Keratinocyte (primary cell): ENCODE measurements around the gene RPL7L1. TPM values are rescaled to one million over a fixed set of nuclear protein-coding genes. Genes with fewer than 3 reads are reported as not detected.

Source experiments
- DNase-seq: peaks from one replicate; pipeline ENCODE4 v3.0.0-alpha.2; 2011; ENCODE audit warnings: low read depth, missing footprints, low spot score
- FAIRE-seq: peaks from 2 replicates; lab custom pipeline; 2011; peaks lifted over from hg19 to GRCh38; lab: Jason Lieb, UNC
- H2AFZ ChIP-seq: 2 replicates; pipeline ENCODE4 v1.6.0; 2012; ENCODE audit warnings: low read length, control low read depth, inconsistent platforms; ENCODE audit not compliant: control insufficient read depth
- H3K27ac ChIP-seq: 2 replicates; pipeline ENCODE4 v1.5.1; 2011; ENCODE audit warnings: low read length; ENCODE audit not compliant: control insufficient read depth, insufficient read depth
- H3K27me3 ChIP-seq: 3 replicates; pipeline ENCODE4 v1.6.0; 2011; ENCODE audit warnings: low read length; ENCODE audit not compliant: control insufficient read depth, insufficient read depth; ENCODE audit errors: extremely low read depth
- H3K36me3 ChIP-seq, 2 experiments: 2 replicates in 1 of 2; 3 replicates in 1 of 2; pipeline ENCODE4 v1.5.1; 2011; ENCODE audit warnings: low read length in 2 of 2, mild to moderate bottlenecking in 1 of 2; ENCODE audit not compliant: control insufficient read depth in 2 of 2, insufficient read depth in 2 of 2; ENCODE audit errors: extremely low read depth in 1 of 2
- H3K4me1 ChIP-seq: 3 replicates; pipeline ENCODE4 v1.5.1; 2011; ENCODE audit warnings: low read length; ENCODE audit not compliant: control insufficient read depth, insufficient read depth; ENCODE audit errors: extremely low read depth
- H3K4me2 ChIP-seq: 3 replicates; pipeline ENCODE4 v1.6.0; 2011; ENCODE audit warnings: low read depth, low read length; ENCODE audit not compliant: control insufficient read depth, insufficient read depth; ENCODE audit errors: extremely low read depth
- H3K4me3 ChIP-seq, 3 experiments: fragments of 200-600 bp in 1 of 3; sonication (generic) in 1 of 3; 2 replicates in 2 of 3; 3 replicates in 1 of 3; pipeline ENCODE4 v1.5.1; 2011 to 2016; ENCODE audit warnings: low read length in 3 of 3, mild to moderate bottlenecking in 3 of 3, control low read depth in 2 of 3, inconsistent platforms in 1 of 3, low read depth in 1 of 3, mixed read lengths in 1 of 3, mixed run types in 1 of 3, moderate library complexity in 1 of 3; ENCODE audit not compliant: control insufficient read depth in 2 of 3, insufficient read depth in 2 of 3; ENCODE audit errors: extremely low read depth in 1 of 3
- H3K79me2 ChIP-seq: 2 replicates; pipeline ENCODE4 v1.6.0; 2012; ENCODE audit warnings: low read length; ENCODE audit not compliant: control insufficient read depth, insufficient read depth
- H3K9ac ChIP-seq: 3 replicates; pipeline ENCODE4 v1.6.0; 2011; ENCODE audit warnings: low read length; ENCODE audit not compliant: control insufficient read depth, insufficient read depth; ENCODE audit errors: extremely low read depth
- H3K9me1 ChIP-seq: 3 replicates; pipeline ENCODE4 v1.6.0; 2011; ENCODE audit warnings: low read length; ENCODE audit not compliant: control insufficient read depth, insufficient read depth; ENCODE audit errors: extremely low read depth
- H3K9me3 ChIP-seq: 2 replicates; pipeline ENCODE4 v1.5.1; 2012; ENCODE audit warnings: low read depth, low read length; ENCODE audit not compliant: control insufficient read depth
- H4K20me1 ChIP-seq: 3 replicates; pipeline ENCODE4 v1.6.0; 2011; ENCODE audit warnings: low read length; ENCODE audit not compliant: control insufficient read depth, insufficient read depth; ENCODE audit errors: extremely low read depth
- CTCF ChIP-seq, 3 experiments: IDR thresholded peaks in 1 of 3; conservative IDR thresholded peaks in 1 of 3; optimal IDR thresholded peaks in 1 of 3; 2 replicates in 2 of 3; 3 replicates in 1 of 3; pipeline versions ENCODE3 to v1.5.1; 2011; ENCODE audit warnings: low read length in 3 of 3, mild to moderate bottlenecking in 3 of 3, moderate library complexity in 2 of 3, control low read depth in 1 of 3, inconsistent platforms in 1 of 3; ENCODE audit not compliant: insufficient read depth in 2 of 3; ENCODE audit errors: extremely low read depth in 1 of 3
- EZH2 ChIP-seq: IDR thresholded peaks from one replicate; pipeline ENCODE4 v1.6.1; 2012; ENCODE audit warnings: inconsistent platforms, mild to moderate bottlenecking, low read length, moderate library complexity
- dilution Hi-C: fragments of 300-500 bp; cut with MboI; formaldehyde crosslinking; loops from one replicate; pipeline ENCODE4 v1.7.0; 2020; ENCODE audit warnings: low sequenced_read_pairs; ENCODE audit not compliant: extremely low pct_ligation_motif_present
- polyA plus RNA-seq, 5 experiments: library from polyadenylated mRNA; depleted of rRNA in 3 of 5; stranded (reverse) in 3 of 5; stranded (forward) in 1 of 5; unstranded in 1 of 5; fragments of >200 nt; gene quantifications; 1 replicate in 1 of 5; 2 replicates in 3 of 5; 3 replicates in 1 of 5; pipeline versions ENCODE4 v1.2.1 to v1.2.3, GENCODE V29; 2011 to 2012; ENCODE audit warnings: missing spikeins in 2 of 5, low read depth in 1 of 5, low replicate concordance in 1 of 5

The RPL7L1 gene
- polyA plus RNA-seq, 1 donor (not counting 4 experiments of a cell fraction or from before 2014, with no cell fraction given): 76.8 TPM

- Histone ChIP-seq H4K20me1 (no peaks in the 10 kb centered on the region), H3K4me3 (no peak overlapping the region), H3K27ac (no peak overlapping the region), H3K4me2 (no peak overlapping the region), H2AFZ (no peak overlapping the region), H3K27me3 (no peaks in the 10 kb centered on the region), H3K9me3 (no peaks in the 10 kb centered on the region), H3K4me1 (no peaks in the 10 kb centered on the region), H3K9ac (no peak overlapping the region), H3K79me2 (peaks cover 1% of the 10 kb centered on the region), H3K9me1 (no peaks in the 10 kb centered on the region), H3K36me3 (peaks cover 23 to 27% of the 10 kb centered on the region in 2 experiments)
- no peak for DNase-seq
- no peak for TF ChIP-seq CTCF (optimal IDR thresholded peaks at IDR 0.05 in 1 of 3, IDR thresholded peaks at IDR 0.05 in 1 of 3, conservative IDR thresholded peaks at IDR 0.05 in 1 of 3; ENCODE audit: extremely low read depth in 1 of 3, insufficient read depth in 2 of 3, low read length in 3 of 3)
- TF ChIP-seq EZH2: no peak
- no peak for FAIRE-seq
- dilution Hi-C loops: no loop called here
Observed at GRCh38 chr6:42938987-42939809, 59.8 kb downstream of the RPL7L1 start.

Other genes with a start within 250 kb of the RPL7L1 start
- gene PRPH2, start 157.0 kb upstream of the RPL7L1 start, polyA plus RNA-seq: 0.01 to 0.05 TPM in 2 of 3 replicates, not detected in the other
- gene TBCC, start 133.5 kb upstream of the RPL7L1 start, polyA plus RNA-seq: 14.1 to 18.8 TPM (median 16.7 TPM) in 3 replicates
- 4.2 to 6.5 TPM (median 5.0 TPM) in 3 replicates for gene BICRAL, start 97.6 kb upstream of the RPL7L1 start, polyA plus RNA-seq
- gene PTCRA, start 36.4 kb downstream of the RPL7L1 start, polyA plus RNA-seq: not detected in 3 replicates
- gene CNPY3, start 49.9 kb downstream of the RPL7L1 start, polyA plus RNA-seq: 15.8 to 30.9 TPM (median 19.7 TPM) in 3 replicates
- gene GNMT, start 81.1 kb downstream of the RPL7L1 start, polyA plus RNA-seq: 0.08 to 0.10 TPM in 2 of 3 replicates, not detected in the other
- gene PEX6, start 99.6 kb downstream of the RPL7L1 start, polyA plus RNA-seq: 5.6 to 8.7 TPM (median 7.5 TPM) in 3 replicates
- 44.4 to 59.9 TPM (median 49.6 TPM) in 3 replicates for gene PPP2R5D, start 105.0 kb downstream of the RPL7L1 start, polyA plus RNA-seq
- 62.4 to 76.1 TPM (median 69.2 TPM) in 3 replicates for gene MEA1, start 134.3 kb downstream of the RPL7L1 start, polyA plus RNA-seq
- 22.4 to 30.3 TPM (median 24.8 TPM) in 3 replicates for gene KLHDC3, start 134.6 kb downstream of the RPL7L1 start, polyA plus RNA-seq
- 57.1 to 101 TPM (median 67.5 TPM) in 3 replicates for gene RRP36, start 142.0 kb downstream of the RPL7L1 start, polyA plus RNA-seq
- gene CUL7, start 174.2 kb downstream of the RPL7L1 start, polyA plus RNA-seq: 8.1 to 15.0 TPM (median 10.4 TPM) in 3 replicates
- gene MRPL2, start 179.8 kb downstream of the RPL7L1 start, polyA plus RNA-seq: 25.6 to 36.0 TPM (median 27.4 TPM) in 3 replicates
- gene KLC4, start 180.0 kb downstream of the RPL7L1 start, polyA plus RNA-seq: 8.3 to 15.2 TPM (median 8.8 TPM) in 3 replicates
- gene PTK7, start 196.7 kb downstream of the RPL7L1 start, polyA plus RNA-seq: 58.8 to 88.8 TPM (median 81.0 TPM) in 3 replicates